Naive B cell (primary cell): ENCODE data around the gene PRSS38. TPM values are rescaled to one million over a fixed set of nuclear protein-coding genes. Genes with fewer than 3 reads are reported as not detected.

Experiments used
- ATAC-seq, 2 donors: fragments of 150-1000 bp; cut with Tn5 transposase; 2 replicates each; pipeline ENCODE4 v1.10.0; 2021; ENCODE audit warnings: low read depth in 2 of 2, mild to moderate bottlenecking in 2 of 2, moderate library complexity in 2 of 2
- DNase-seq: peaks from one replicate; pipeline ENCODE4 v3.0.0; 2022
- H3K27ac Mint-ChIP-seq, 6 donors: one replicate each; pipeline ENCODE4 v1.8.0; 2020 to 2022; ENCODE audit warnings: mild to moderate bottlenecking in 6 of 6, mixed read lengths in 6 of 6, moderate library complexity in 5 of 6, inconsistent platforms in 2 of 6
- H3K27me3 Mint-ChIP-seq, 3 donors: one replicate each; pipeline ENCODE4 v1.8.0; 2021 to 2022; ENCODE audit warnings: mixed read lengths in 3 of 3, mild to moderate bottlenecking in 1 of 3
- H3K36me3 Mint-ChIP-seq, 2 donors: one replicate each; pipeline ENCODE4 v1.8.0; 2020 to 2022; ENCODE audit warnings: mixed read lengths in 2 of 2, inconsistent platforms in 1 of 2, mild to moderate bottlenecking in 1 of 2
- H3K4me1 Mint-ChIP-seq, 3 donors: one replicate each; pipeline ENCODE4 v1.8.0; 2020 to 2022; ENCODE audit warnings: mixed read lengths in 3 of 3, inconsistent platforms in 1 of 3, mild to moderate bottlenecking in 1 of 3, moderate library complexity in 1 of 3
- H3K4me3 Mint-ChIP-seq, 8 donors: one replicate each; pipeline ENCODE4 v1.8.0; 2020 to 2022; ENCODE audit warnings: mild to moderate bottlenecking in 8 of 8, mixed read lengths in 8 of 8, moderate library complexity in 8 of 8, inconsistent platforms in 2 of 8
- H3K9me3 Mint-ChIP-seq, 7 donors: one replicate each; pipeline ENCODE4 v1.8.0; 2020 to 2022; ENCODE audit warnings: mixed read lengths in 7 of 7, mild to moderate bottlenecking in 5 of 7, inconsistent platforms in 2 of 7, moderate library complexity in 1 of 7
- polyA plus RNA-seq, 6 donors: library from polyadenylated mRNA; unstranded; fragments of 300-500 nt; fragmentation: Illumina TruSeq; gene quantifications; one replicate each; pipeline ENCODE4 v1.2.3, GENCODE V29; 2021; ENCODE audit warnings: low read depth in 6 of 6

PRSS38 gene
- not detected for polyA plus RNA-seq

GRCh38 chr1:227815468-227816409 is at the start of gene PRSS38:
Gene PRSS38, plus strand, starts transcription at chr1:227815675. Its CDS starts 42 bp downstream, at chr1:227815717.
- H3K36me3 Mint-ChIP-seq, result peaks cover 12 to 16% of the 10 kb centered on the region in 2 donors
- H3K27me3 Mint-ChIP-seq, result peaks cover 0 to 16% (median 0%) of the 10 kb centered on the region in 3 donors
- no peak for DNase-seq
- ATAC-seq, result no peak
- no peak within 1 kb of the TSS for H3K4me3 Mint-ChIP-seq
- H3K9me3 Mint-ChIP-seq, result peaks cover 9 to 46% (median 31%) of the 10 kb centered on the region in 7 donors
- no peaks in the 10 kb centered on the region for H3K4me1 Mint-ChIP-seq
- no peak within 1 kb of the TSS for H3K27ac Mint-ChIP-seq

GRCh38 chr1:227766015-227766634 is 49.4 kb upstream of the PRSS38 start:
- no peaks in the 10 kb centered on the region for H3K27me3 Mint-ChIP-seq
- H3K4me1 Mint-ChIP-seq, result peaks cover 10 to 26% (median 11%) of the 10 kb centered on the region in 3 donors
- peak overlapping the region in 2 of 6 donors; percentile 32 to 49 for H3K27ac Mint-ChIP-seq
- ATAC-seq (no peak), DNase-seq (no peak)
- H3K4me3 Mint-ChIP-seq, result no peak overlapping the region
- no peaks in the 10 kb centered on the region for H3K9me3 Mint-ChIP-seq
- H3K36me3 Mint-ChIP-seq, result peaks cover 8 to 12% of the 10 kb centered on the region in 2 donors

GRCh38 chr1:227766653-227767277 is 48.7 kb upstream of the PRSS38 start:
- Mint-ChIP-seq H3K4me1 (peaks cover 9 to 21% (median 11%) of the 10 kb centered on the region in 3 donors), H3K36me3 (peaks cover 8 to 12% of the 10 kb centered on the region in 2 donors), H3K27ac (peak overlapping the region in 2 of 6 donors; percentile 14 to 49), H3K9me3 (no peaks in the 10 kb centered on the region), H3K27me3 (no peaks in the 10 kb centered on the region), H3K4me3 (no peak overlapping the region)
- ATAC-seq, result no peak
- DNase-seq, result no peak

GRCh38 chr1:227767401-227768124 is 47.9 kb upstream of the PRSS38 start:
- Mint-ChIP-seq H3K27ac (no peak overlapping the region), H3K4me1 (peaks cover 2 to 18% (median 5%) of the 10 kb centered on the region in 3 donors), H3K9me3 (no peaks in the 10 kb centered on the region), H3K27me3 (no peaks in the 10 kb centered on the region), H3K4me3 (no peak overlapping the region), H3K36me3 (peaks cover 8 to 12% of the 10 kb centered on the region in 2 donors)
- ATAC-seq, result no peak
- no peak for DNase-seq

- no peak for DNase-seq
- Mint-ChIP-seq H3K27ac (no peak overlapping the region), H3K27me3 (no peaks in the 10 kb centered on the region), H3K36me3 (peaks cover 8 to 12% of the 10 kb centered on the region in 2 donors), H3K4me1 (peaks cover 0 to 15% (median 4%) of the 10 kb centered on the region in 3 donors), H3K4me3 (no peak overlapping the region), H3K9me3 (no peaks in the 10 kb centered on the region)
- ATAC-seq, result no peak
Measured at GRCh38 chr1:227768125-227768439, 47.4 kb upstream of the PRSS38 start.

- ATAC-seq, result no peak
- peaks cover 0 to 15% (median 4%) of the 10 kb centered on the region in 3 donors for H3K4me1 Mint-ChIP-seq
- no peak for DNase-seq
- H3K9me3 Mint-ChIP-seq, result no peaks in the 10 kb centered on the region
- H3K27me3 Mint-ChIP-seq, result no peaks in the 10 kb centered on the region
- peak overlapping the region in 2 of 6 donors; percentile 11 to 15 for H3K27ac Mint-ChIP-seq
- H3K36me3 Mint-ChIP-seq, result peaks cover 8 to 12% of the 10 kb centered on the region in 2 donors
- no peak overlapping the region for H3K4me3 Mint-ChIP-seq
Measured at GRCh38 chr1:227768640-227769039, 46.8 kb upstream of the PRSS38 start.

- no peak for DNase-seq
- Mint-ChIP-seq H3K27ac (peak overlapping the region in 2 of 6 donors; percentile 22 to 37), H3K4me1 (peaks cover 0 to 15% (median 4%) of the 10 kb centered on the region in 3 donors), H3K4me3 (no peak overlapping the region), H3K27me3 (no peaks in the 10 kb centered on the region), H3K36me3 (peaks cover 8 to 12% of the 10 kb centered on the region in 2 donors), H3K9me3 (no peaks in the 10 kb centered on the region)
- no peak for ATAC-seq
Measured at GRCh38 chr1:227769047-227769935, 46.2 kb upstream of the PRSS38 start.

- peak overlapping the region in 1 of 6 donors; percentile 37 for H3K27ac Mint-ChIP-seq
- ATAC-seq (no peak), DNase-seq (no peak)
- peaks cover 0 to 15% (median 4%) of the 10 kb centered on the region in 3 donors for H3K4me1 Mint-ChIP-seq
- peaks cover 8 to 12% of the 10 kb centered on the region in 2 donors for H3K36me3 Mint-ChIP-seq
- H3K4me3 Mint-ChIP-seq, result no peak overlapping the region
- no peaks in the 10 kb centered on the region for H3K27me3 Mint-ChIP-seq
- no peaks in the 10 kb centered on the region for H3K9me3 Mint-ChIP-seq
Measured at GRCh38 chr1:227769936-227770494, 45.5 kb upstream of the PRSS38 start.

- H3K27ac Mint-ChIP-seq, result peak overlapping the region in 1 of 6 donors; percentile 63
- no peaks in the 10 kb centered on the region for H3K27me3 Mint-ChIP-seq
- H3K4me3 Mint-ChIP-seq, result no peak overlapping the region
- H3K4me1 Mint-ChIP-seq, result peaks cover 0 to 12% (median 4%) of the 10 kb centered on the region in 3 donors
- peaks cover 8 to 12% of the 10 kb centered on the region in 2 donors for H3K36me3 Mint-ChIP-seq
- DNase-seq, result no peak
- H3K9me3 Mint-ChIP-seq, result no peaks in the 10 kb centered on the region
- ATAC-seq, result no peak
Measured at GRCh38 chr1:227770812-227771211, 44.7 kb upstream of the PRSS38 start.

GRCh38 chr1:227771326-227771725 is 44.1 kb upstream of the PRSS38 start:
- H3K36me3 Mint-ChIP-seq, result peaks cover 8 to 15% of the 10 kb centered on the region in 2 donors
- no peak for DNase-seq
- H3K4me3 Mint-ChIP-seq, result no peak overlapping the region
- peaks cover 0 to 9% (median 4%) of the 10 kb centered on the region in 3 donors for H3K4me1 Mint-ChIP-seq
- no peak for ATAC-seq
- H3K9me3 Mint-ChIP-seq, result no peaks in the 10 kb centered on the region
- no peak overlapping the region for H3K27ac Mint-ChIP-seq
- H3K27me3 Mint-ChIP-seq, result no peaks in the 10 kb centered on the region

GRCh38 chr1:227771771-227772170 is 43.7 kb upstream of the PRSS38 start:
- H3K27ac Mint-ChIP-seq, result no peak overlapping the region
- H3K27me3 Mint-ChIP-seq, result no peaks in the 10 kb centered on the region
- peaks cover 0 to 4% (median 4%) of the 10 kb centered on the region in 3 donors for H3K4me1 Mint-ChIP-seq
- no peak overlapping the region for H3K4me3 Mint-ChIP-seq
- no peak for DNase-seq
- peaks cover 8 to 18% of the 10 kb centered on the region in 2 donors for H3K36me3 Mint-ChIP-seq
- no peak for ATAC-seq
- H3K9me3 Mint-ChIP-seq, result no peaks in the 10 kb centered on the region

GRCh38 chr1:227773558-227773957 is 41.9 kb upstream of the PRSS38 start:
- Mint-ChIP-seq H3K9me3 (no peaks in the 10 kb centered on the region), H3K4me1 (no peaks in the 10 kb centered on the region), H3K36me3 (peaks cover 0 to 15% of the 10 kb centered on the region in 2 donors), H3K27me3 (no peaks in the 10 kb centered on the region), H3K27ac (no peak overlapping the region), H3K4me3 (no peak overlapping the region)
- no peak for DNase-seq
- ATAC-seq, result no peak
